Fibroblast of lung (primary cell): Measurements from ENCODE around the gene ASXL3. TPM values are rescaled to one million over a fixed set of nuclear protein-coding genes. Genes with fewer than 3 reads are reported as not detected.

Experiments
- DNase-seq, 2 donors: peaks; one replicate each; pipeline versions ENCODE4 v3.0.0 to v3.0.0-alpha.2; 2010; ENCODE audit warnings: low read depth in 2 of 2
- H2AFZ ChIP-seq: 2 replicates; pipeline ENCODE4 v1.5.1; 2012; ENCODE audit warnings: low read length, control low read depth, inconsistent platforms
- H3K27ac ChIP-seq: 2 replicates; pipeline ENCODE4 v1.5.1; 2011; ENCODE audit warnings: low read length, control low read depth; ENCODE audit not compliant: insufficient read depth
- H3K27me3 ChIP-seq: 2 replicates; pipeline ENCODE4 v1.5.1; 2011; ENCODE audit warnings: mild to moderate bottlenecking, low read length; ENCODE audit not compliant: control insufficient read depth, insufficient read depth
- H3K36me3 ChIP-seq: 2 replicates; pipeline ENCODE4 v1.5.1; 2011; ENCODE audit warnings: low read length; ENCODE audit not compliant: control insufficient read depth, insufficient read depth
- H3K4me1 ChIP-seq: 2 replicates; pipeline ENCODE4 v1.5.1; 2011; ENCODE audit warnings: low read length; ENCODE audit not compliant: control insufficient read depth, insufficient read depth; ENCODE audit errors: extremely low read depth
- H3K4me2 ChIP-seq: 2 replicates; pipeline ENCODE4 v1.5.1; 2011; ENCODE audit warnings: low read length, control low read depth; ENCODE audit not compliant: insufficient read depth; ENCODE audit errors: extremely low read depth
- H3K4me3 ChIP-seq, 4 experiments: fragments of 200-600 bp in 1 of 4; sonication (generic) in 1 of 4; replicated peaks in 1 of 4; 2 replicates each; pipeline ENCODE4 v1.5.1; 2011 to 2016; ENCODE audit warnings: low read length in 4 of 4, low read depth in 3 of 4, mild to moderate bottlenecking in 3 of 4, control low read depth in 2 of 4, inconsistent platforms in 1 of 4, mixed read lengths in 1 of 4; ENCODE audit not compliant: insufficient read depth in 1 of 4; ENCODE audit errors: control extremely low read depth in 1 of 4
- H3K79me2 ChIP-seq: 2 replicates; pipeline ENCODE4 v1.5.1; 2012; ENCODE audit warnings: mild to moderate bottlenecking, low read length, inconsistent platforms; ENCODE audit not compliant: control insufficient read depth, insufficient read depth
- H3K9ac ChIP-seq: 2 replicates; pipeline ENCODE4 v1.5.1; 2011; ENCODE audit warnings: mild to moderate bottlenecking, low read length, control low read depth; ENCODE audit not compliant: insufficient read depth
- H3K9me3 ChIP-seq: 2 replicates; pipeline ENCODE4 v1.5.1; 2012; ENCODE audit warnings: low read depth, low read length; ENCODE audit not compliant: control insufficient read depth, insufficient read depth
- H4K20me1 ChIP-seq: 2 replicates; pipeline ENCODE4 v1.5.1; 2011; ENCODE audit warnings: low read length; ENCODE audit not compliant: control insufficient read depth, insufficient read depth; ENCODE audit errors: extremely low read depth
- EZH2 ChIP-seq: IDR thresholded peaks from 2 replicates; pipeline ENCODE4 v1.5.1; 2012; ENCODE audit warnings: low read length, control low read depth, mild to moderate bottlenecking; ENCODE audit errors: missing control alignments
- polyA plus RNA-seq, 2 donors: library from polyadenylated mRNA; depleted of rRNA in 1 of 2; stranded (reverse) in 1 of 2; unstranded in 1 of 2; fragments of >200 nt; gene quantifications; 2 replicates each; pipeline ENCODE4 v1.2.1, GENCODE V29; 2011 to 2012; ENCODE audit warnings: missing spikeins in 1 of 2
- total RNA-seq: library from RNA; depleted of rRNA; stranded (reverse); fragments of >200 nt; gene quantifications from 2 replicates; pipeline ENCODE4 v1.2.1, GENCODE V29; 2014
- TF ChIP-seq, protein P1 (sequence below), 2 donors: IDR thresholded peaks in 1 of 2; conservative IDR thresholded peaks in 1 of 2; 1 replicate in 1 of 2; 2 replicates in 1 of 2; pipeline ENCODE4 v1.5.1; 2011 to 2012; ENCODE audit warnings: low read length in 2 of 2, control low read depth in 1 of 2, inconsistent platforms in 1 of 2, low read depth in 1 of 2, mild to moderate bottlenecking in 1 of 2

Gene ASXL3
- total and polyA plus RNA-seq, 2 donors (not counting 1 experiment from before 2014, with no cell fraction given) = 0.06 to 0.66 TPM

DNA sequence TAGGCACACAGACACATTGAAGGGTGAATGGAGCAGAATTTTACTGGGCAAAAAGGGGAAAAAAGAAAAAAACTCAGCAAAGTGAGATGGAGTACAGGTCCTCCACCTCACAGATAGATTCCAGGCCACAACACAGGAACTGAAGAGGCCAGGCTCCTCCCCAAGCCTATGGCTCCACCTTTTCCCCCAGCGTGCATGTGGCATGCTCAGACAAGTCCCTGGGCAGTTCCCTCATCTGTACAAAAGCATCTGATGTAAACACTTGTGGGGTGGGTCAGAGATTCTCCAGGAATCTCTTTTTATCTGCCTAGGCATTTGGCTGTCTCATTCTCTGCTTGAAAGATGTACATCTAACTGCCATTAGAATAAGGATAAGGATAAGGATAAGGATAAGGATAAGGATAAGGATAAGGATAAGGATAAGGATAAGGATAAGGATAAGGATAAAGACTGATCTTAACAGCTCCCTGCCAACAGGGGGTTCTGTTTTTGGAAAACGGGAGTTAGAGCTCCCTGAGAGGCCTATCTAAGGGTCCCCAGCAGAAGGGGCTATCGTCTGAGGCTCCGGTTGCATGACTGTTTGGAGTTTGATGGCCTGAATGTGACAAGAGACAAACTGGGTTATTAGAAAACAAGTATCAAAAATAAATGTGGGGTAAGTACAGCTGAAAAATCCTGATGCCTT is 17.2 kb upstream of the ASXL3 start:
- H3K9me3 ChIP-seq = no peaks in the 10 kb centered on the region
- no peak overlapping the region for H3K9ac ChIP-seq
- no peak overlapping the region for H3K27ac ChIP-seq
- no peaks in the 10 kb centered on the region for H3K79me2 ChIP-seq
- H3K4me1 ChIP-seq = no peaks in the 10 kb centered on the region
- H2AFZ ChIP-seq = peak overlapping the region; percentile 35
- no peaks in the 10 kb centered on the region for H3K27me3 ChIP-seq
- H4K20me1 ChIP-seq = no peaks in the 10 kb centered on the region
- TF ChIP-seq, protein P1, sequence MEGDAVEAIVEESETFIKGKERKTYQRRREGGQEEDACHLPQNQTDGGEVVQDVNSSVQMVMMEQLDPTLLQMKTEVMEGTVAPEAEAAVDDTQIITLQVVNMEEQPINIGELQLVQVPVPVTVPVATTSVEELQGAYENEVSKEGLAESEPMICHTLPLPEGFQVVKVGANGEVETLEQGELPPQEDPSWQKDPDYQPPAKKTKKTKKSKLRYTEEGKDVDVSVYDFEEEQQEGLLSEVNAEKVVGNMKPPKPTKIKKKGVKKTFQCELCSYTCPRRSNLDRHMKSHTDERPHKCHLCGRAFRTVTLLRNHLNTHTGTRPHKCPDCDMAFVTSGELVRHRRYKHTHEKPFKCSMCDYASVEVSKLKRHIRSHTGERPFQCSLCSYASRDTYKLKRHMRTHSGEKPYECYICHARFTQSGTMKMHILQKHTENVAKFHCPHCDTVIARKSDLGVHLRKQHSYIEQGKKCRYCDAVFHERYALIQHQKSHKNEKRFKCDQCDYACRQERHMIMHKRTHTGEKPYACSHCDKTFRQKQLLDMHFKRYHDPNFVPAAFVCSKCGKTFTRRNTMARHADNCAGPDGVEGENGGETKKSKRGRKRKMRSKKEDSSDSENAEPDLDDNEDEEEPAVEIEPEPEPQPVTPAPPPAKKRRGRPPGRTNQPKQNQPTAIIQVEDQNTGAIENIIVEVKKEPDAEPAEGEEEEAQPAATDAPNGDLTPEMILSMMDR (conservative IDR thresholded peaks at IDR 0.05 in 1 of 2, IDR thresholded peaks at IDR 0.05 in 1 of 2; ENCODE audit: low read depth in 1 of 2, low read length in 2 of 2) = no peak
- no peak for TF ChIP-seq EZH2
- H3K36me3 ChIP-seq = no peaks in the 10 kb centered on the region
- H3K4me2 ChIP-seq = no peak overlapping the region
- H3K4me3 ChIP-seq = no peak overlapping the region
- DNase-seq = peak; percentile 54 to 57

DNA sequence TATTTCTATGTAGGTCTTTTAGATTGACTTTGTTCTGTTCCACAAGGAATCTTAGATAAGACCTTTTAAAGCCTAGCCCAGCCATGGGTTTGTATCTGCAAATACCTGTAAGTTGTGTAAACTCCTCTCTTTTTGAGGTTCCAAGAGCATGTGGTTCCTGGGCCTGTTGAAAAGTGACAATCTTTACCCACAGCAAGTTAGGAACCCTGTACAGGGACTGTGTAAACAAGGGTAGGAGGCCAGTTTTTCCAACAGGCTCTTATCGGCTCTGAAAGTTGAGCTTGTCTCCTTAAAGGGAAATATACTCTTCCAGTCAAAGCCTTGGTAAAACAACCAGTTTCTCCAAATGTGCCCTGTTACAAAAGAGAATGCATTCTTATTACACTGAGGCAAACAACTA is 15.3 kb upstream of the ASXL3 start:
- no peak for DNase-seq
- H4K20me1 ChIP-seq = no peaks in the 10 kb centered on the region
- no peaks in the 10 kb centered on the region for H3K4me1 ChIP-seq
- H3K9ac ChIP-seq = no peak overlapping the region
- no peaks in the 10 kb centered on the region for H3K9me3 ChIP-seq
- H3K4me2 ChIP-seq = no peak overlapping the region
- H3K79me2 ChIP-seq = no peaks in the 10 kb centered on the region
- no peak overlapping the region for H3K4me3 ChIP-seq
- no peaks in the 10 kb centered on the region for H3K36me3 ChIP-seq
- H2AFZ ChIP-seq = no peak overlapping the region
- no peaks in the 10 kb centered on the region for H3K27me3 ChIP-seq
- TF ChIP-seq, protein P1 (conservative IDR thresholded peaks at IDR 0.05 in 1 of 2, IDR thresholded peaks at IDR 0.05 in 1 of 2; ENCODE audit: low read depth in 1 of 2, low read length in 2 of 2) = no peak
- no peak for TF ChIP-seq EZH2
- no peak overlapping the region for H3K27ac ChIP-seq

DNA sequence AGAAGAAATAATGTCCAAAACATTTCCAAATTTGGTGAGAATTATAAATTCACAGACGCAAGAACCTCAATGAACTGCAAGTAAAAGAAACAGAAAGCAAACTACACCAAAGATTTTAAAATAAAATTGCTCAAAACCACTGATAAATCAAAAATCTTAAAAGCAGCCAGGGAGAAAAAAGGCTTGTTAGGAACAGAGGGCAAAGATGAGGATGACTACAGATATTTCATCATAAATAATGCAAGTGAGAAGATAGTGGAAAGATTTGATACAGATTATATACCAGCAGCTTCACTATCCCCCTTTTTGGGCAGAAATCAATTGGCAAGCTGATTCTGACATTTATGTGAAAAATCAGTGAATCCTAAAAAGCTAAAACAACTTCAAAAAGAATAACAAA is 10.3 kb upstream of the ASXL3 start:
- Histone ChIP-seq H3K9ac (no peak overlapping the region), H3K4me2 (no peak overlapping the region), H3K4me3 (no peak overlapping the region), H3K79me2 (no peaks in the 10 kb centered on the region), H2AFZ (no peak overlapping the region), H3K27me3 (no peaks in the 10 kb centered on the region), H3K27ac (no peak overlapping the region), H4K20me1 (no peaks in the 10 kb centered on the region), H3K36me3 (no peaks in the 10 kb centered on the region), H3K9me3 (no peaks in the 10 kb centered on the region), H3K4me1 (no peaks in the 10 kb centered on the region)
- no peak for DNase-seq
- no peak for TF ChIP-seq EZH2
- TF ChIP-seq, protein P1 (conservative IDR thresholded peaks at IDR 0.05 in 1 of 2, IDR thresholded peaks at IDR 0.05 in 1 of 2; ENCODE audit: low read depth in 1 of 2, low read length in 2 of 2) = no peak
